IMR-90 (cell line): Measurements from ENCODE around the gene SARNP. TPM values are rescaled to one million over a fixed set of nuclear protein-coding genes. Genes with fewer than 3 reads are reported as not detected.

Source experiments
- ATAC-seq: fragments of 200-7000 bp; cut with Tn5 transposase; 2 replicates; pipeline ENCODE4 v1.9.1; 2020; ENCODE audit warnings: low read depth, mild to moderate bottlenecking, moderate library complexity
- BruUV-seq: library from RNA; stranded (reverse); fragments of 400-500 nt; replicated peaks from 2 replicates; lab custom pipeline; 2021; lab: Mats Ljungman, UMichigan
- CTCF ChIA-PET: fragments of 300-600 bp; formaldehyde crosslinking; extraction: SDS; loops from one replicate; lab custom pipeline; 2021; ENCODE audit warnings: antibody characterized with exemption; lab: Yijun Ruan, JAX
- POLR2A ChIA-PET: fragments of 300-600 bp; sonication (Branson Sonifier 250); formaldehyde crosslinking; loops from one replicate; lab custom pipeline; 2022; ENCODE audit warnings: antibody characterized with exemption; ENCODE audit not compliant: unreplicated experiment; lab: Charles Lee
- DNase-seq: peaks from one replicate; pipeline ENCODE4 v3.0.0; 2013
- H2AFZ ChIP-seq: replicated peaks from 2 replicates; pipeline ENCODE3; 2013; ENCODE audit warnings: low read length, mild to moderate bottlenecking; ENCODE audit not compliant: poor library complexity
- H2AK5ac ChIP-seq: 2 replicates; pipeline ENCODE4 v1.6.1; 2013; ENCODE audit warnings: low read depth, low read length, inconsistent platforms
- H2AK9ac ChIP-seq: replicated peaks from 2 replicates; pipeline ENCODE3; 2013; ENCODE audit warnings: mild to moderate bottlenecking, low read depth, low read length, moderate library complexity; ENCODE audit not compliant: poor library complexity
- H2BK120ac ChIP-seq: 2 replicates; pipeline ENCODE4 v1.6.1; 2013; ENCODE audit warnings: low read depth, low read length, inconsistent platforms
- H2BK15ac ChIP-seq: 3 replicates; pipeline ENCODE4 v1.6.1; 2013; ENCODE audit warnings: low read depth, low read length, inconsistent platforms
- H2BK20ac ChIP-seq: 2 replicates; pipeline ENCODE4 v1.6.1; 2013; ENCODE audit warnings: low read depth, mild to moderate bottlenecking, inconsistent platforms, low read length, moderate library complexity
- H2BK5ac ChIP-seq: 2 replicates; pipeline ENCODE4 v1.6.1; 2013; ENCODE audit warnings: mild to moderate bottlenecking, low read depth, low read length, inconsistent platforms; ENCODE audit not compliant: poor library complexity, severe bottlenecking
- H3K14ac ChIP-seq: replicated peaks from 2 replicates; pipeline ENCODE4 v1.6.1; 2013; ENCODE audit warnings: low read depth, low read length, inconsistent platforms
- H3K18ac ChIP-seq: 2 replicates; pipeline ENCODE4 v1.6.1; 2013; ENCODE audit warnings: low read depth, low read length, control low read depth
- H3K23ac ChIP-seq: 2 replicates; pipeline ENCODE4 v1.6.1; 2013; ENCODE audit warnings: low read depth, low read length, inconsistent platforms
- H3K27ac ChIP-seq: 2 replicates; pipeline ENCODE4 v1.5.1; 2013; ENCODE audit warnings: mild to moderate bottlenecking, control low read depth, low read length; ENCODE audit not compliant: insufficient read depth
- H3K27me3 ChIP-seq: 2 replicates; pipeline ENCODE4 v1.6.1; 2013; ENCODE audit warnings: low read length; ENCODE audit not compliant: control insufficient read depth, insufficient read depth
- H3K36me3 ChIP-seq: 2 replicates; pipeline ENCODE4 v1.6.1; 2013; ENCODE audit warnings: low read length, mixed read lengths; ENCODE audit not compliant: control insufficient read depth, insufficient read depth
- H3K4ac ChIP-seq: 2 replicates; pipeline ENCODE4 v1.6.1; 2013; ENCODE audit warnings: low read depth, low read length, inconsistent platforms
- H3K4me1 ChIP-seq: 2 replicates; pipeline ENCODE4 v1.6.1; 2013; ENCODE audit warnings: low read length, mixed read lengths; ENCODE audit not compliant: control insufficient read depth, insufficient read depth
- H3K4me2 ChIP-seq: 2 replicates; pipeline ENCODE4 v1.6.1; 2013; ENCODE audit warnings: low read depth, mild to moderate bottlenecking, control low read depth, low read length, moderate library complexity
- H3K4me3 ChIP-seq: 2 replicates; pipeline ENCODE4 v1.5.1; 2013; ENCODE audit warnings: low read depth, mild to moderate bottlenecking, control low read depth, low read length, moderate library complexity; ENCODE audit not compliant: insufficient read depth
- H3K56ac ChIP-seq: 2 replicates; pipeline ENCODE4 v1.6.1; 2013; ENCODE audit warnings: low read length, inconsistent platforms; ENCODE audit not compliant: insufficient read depth; ENCODE audit errors: extremely low read depth
- H3K79me1 ChIP-seq, 2 experiments: 2 replicates each; pipeline ENCODE4 v1.6.1; 2013; ENCODE audit warnings: low read length in 2 of 2, inconsistent platforms in 1 of 2, low read depth in 1 of 2
- H3K9ac ChIP-seq: 2 replicates; pipeline ENCODE4 v1.6.1; 2013; ENCODE audit warnings: low read depth, low read length, control low read depth
- H3K9me1 ChIP-seq: 2 replicates; pipeline ENCODE4 v1.6.1; 2013; ENCODE audit warnings: low read length, inconsistent platforms; ENCODE audit not compliant: insufficient read depth
- H3K9me3 ChIP-seq: 2 replicates; pipeline ENCODE4 v1.6.1; 2013; ENCODE audit warnings: low read length; ENCODE audit not compliant: control insufficient read depth, insufficient read depth
- H4K20me1 ChIP-seq: 2 replicates; pipeline ENCODE4 v1.6.1; 2013; ENCODE audit warnings: low read length, inconsistent platforms; ENCODE audit not compliant: insufficient read depth
- H4K5ac ChIP-seq: 2 replicates; pipeline ENCODE4 v1.6.1; 2013; ENCODE audit warnings: mild to moderate bottlenecking, low read depth, low read length, control low read depth
- H4K8ac ChIP-seq, 2 experiments: 2 replicates each; pipeline ENCODE4 v1.6.1; 2013; ENCODE audit warnings: low read depth in 2 of 2, low read length in 2 of 2, control low read depth in 1 of 2, inconsistent platforms in 1 of 2
- H4K91ac ChIP-seq: 2 replicates; pipeline ENCODE4 v1.6.1; 2013; ENCODE audit warnings: low read depth, low read length, inconsistent platforms; ENCODE audit not compliant: insufficient read depth
- BHLHE40 ChIP-seq: fragments of 150-350 bp; IDR thresholded peaks from 2 replicates; pipeline ENCODE4 v1.6.1; 2016; ENCODE audit warnings: mild to moderate bottlenecking, low read depth, low read length
- CEBPB ChIP-seq: IDR thresholded peaks from 2 replicates; pipeline ENCODE4 v1.6.1; 2012; ENCODE audit warnings: low read depth, low read length, improper control_type of control experiment
- CHD1 ChIP-seq: IDR thresholded peaks from 2 replicates; pipeline ENCODE4 v1.6.1; 2012; ENCODE audit warnings: low read depth, low read length, improper control_type of control experiment
- CTCF ChIP-seq: conservative IDR thresholded peaks from 2 replicates; pipeline ENCODE4 v1.5.1; 2012; ENCODE audit warnings: mild to moderate bottlenecking, low read depth, low read length, improper control_type of control experiment
- ELK1 ChIP-seq: fragments of 150-350 bp; IDR thresholded peaks from 2 replicates; pipeline ENCODE4 v1.6.1; 2016; ENCODE audit warnings: low read depth, mild to moderate bottlenecking, low read length, moderate library complexity, borderline replicate concordance
- FOS ChIP-seq: fragments of 150-350 bp; IDR thresholded peaks from 2 replicates; pipeline ENCODE4 v1.6.1; 2016; ENCODE audit warnings: low read depth, low read length
- MAFK ChIP-seq: IDR thresholded peaks from 2 replicates; pipeline ENCODE4 v1.6.1; 2012; ENCODE audit warnings: low read depth, low read length, improper control_type of control experiment
- MAZ ChIP-seq: IDR thresholded peaks from 2 replicates; pipeline ENCODE4 v1.6.1; 2012; ENCODE audit warnings: low read depth, mild to moderate bottlenecking, low read length, improper control_type of control experiment, moderate library complexity, borderline replicate concordance
- MXI1 ChIP-seq: IDR thresholded peaks from 2 replicates; pipeline ENCODE4 v1.6.1; 2012; ENCODE audit warnings: low read depth, mild to moderate bottlenecking, low read length, moderate library complexity, borderline replicate concordance
- NFE2L2 ChIP-seq: fragments of 150-350 bp; IDR thresholded peaks from 2 replicates; pipeline ENCODE4 v1.6.1; 2016; ENCODE audit warnings: low read depth, mild to moderate bottlenecking, low read length
- POLR2A ChIP-seq: IDR thresholded peaks from 2 replicates; pipeline ENCODE4 v1.6.1; 2012; ENCODE audit warnings: mild to moderate bottlenecking, low read depth, low read length
- RAD21 ChIP-seq: IDR thresholded peaks from 2 replicates; pipeline ENCODE4 v1.6.1; 2012; ENCODE audit warnings: low read length, improper control_type of control experiment
- RCOR1 ChIP-seq: IDR thresholded peaks from 2 replicates; pipeline ENCODE4 v1.6.1; 2012; ENCODE audit warnings: mild to moderate bottlenecking, low read length, improper control_type of control experiment; ENCODE audit not compliant: insufficient replicate concordance
- RFX5 ChIP-seq: IDR thresholded peaks from 2 replicates; pipeline ENCODE4 v1.8.0; 2012; ENCODE audit warnings: low read depth, mild to moderate bottlenecking, low read length, moderate library complexity
- SMC3 ChIP-seq: fragments of 150-350 bp; IDR thresholded peaks from 2 replicates; pipeline ENCODE4 v1.6.1; 2016; ENCODE audit warnings: low read depth, mild to moderate bottlenecking, antibody characterized with exemption, low read length, moderate library complexity
- USF2 ChIP-seq: fragments of 150-350 bp; IDR thresholded peaks from 2 replicates; pipeline ENCODE4 v1.6.1; 2017; ENCODE audit warnings: mild to moderate bottlenecking, antibody characterized with exemption, low read length, low read depth
- WGBS, 2 experiments: methylation state at CpG; one replicate each; pipeline versions ENCODE4 v1.1.5 to v1.1.7; 2013; ENCODE audit warnings: missing lambda C conversion rate in 2 of 2; ENCODE audit not compliant: insufficient read length in 1 of 2; ENCODE audit errors: extremely low coverage in 2 of 2; 5-methylcytosine and 5-hydroxymethylcytosine counted together
- dilution Hi-C: fragments of 300-500 bp; cut with HindIII; formaldehyde crosslinking; loops from one replicate; pipeline ENCODE4 v1.14.3; 2018; ENCODE audit warnings: low sequenced_read_pairs; ENCODE audit not compliant: unreplicated experiment
- in situ Hi-C: fragments of 300-500 bp; cut with MboI; formaldehyde crosslinking; loops from 3 replicates; pipeline ENCODE4 v1.14.3; 2019; ENCODE audit warnings: low sequenced_read_pairs, inconsistent platforms, mixed read lengths
- intact Hi-C: fragments of 100-400 bp; cut with micrococcal nuclease; formaldehyde crosslinking; loops from 2 replicates; pipeline ENCODE4 v1.10.0; 2022
- polyA plus RNA-seq, 3 experiments: library from polyadenylated mRNA; depleted of rRNA; stranded (reverse); fragments of >200 nt; gene quantifications; 2 replicates each; pipeline ENCODE4 v1.2.3, GENCODE V29; 2012; ENCODE audit warnings: low replicate concordance in 1 of 3
- total RNA-seq: library from RNA; depleted of rRNA; stranded (reverse); fragments of >200 nt; gene quantifications from 2 replicates; pipeline ENCODE4 v1.2.3, GENCODE V29; 2012

The SARNP gene
- total and polyA plus RNA-seq, 2 of the 4 experiments (the other 2 are of a cell fraction), result 46.8 to 103 TPM

- CTCF ChIA-PET, result interaction anchor here (0.5 kb wide), 1 partner anchor 53 kb away, joined by 3 read pairs; no protein-coding TSS in a partner anchor
- POLR2A ChIA-PET, result no interaction called here
Observed at GRCh38 chr12:55771736-55772135, 45.8 kb downstream of the SARNP start.

More at GRCh38 chr12:55771736-55772135, 45.8 kb downstream of the SARNP start:
- H3K27ac ChIP-seq, result no peak overlapping the region
- no TSS peak for BruUV-seq
- H3K9me3 ChIP-seq, result no peaks in the 10 kb centered on the region
- H3K18ac ChIP-seq, result no peak overlapping the region
- no peak overlapping the region for H4K5ac ChIP-seq
- H4K8ac ChIP-seq, result no peak overlapping the region
- ATAC-seq (no peak), DNase-seq (no peak)
- H3K9ac ChIP-seq, result no peak overlapping the region
- H2AK9ac ChIP-seq, result no peak overlapping the region
- intact Hi-C loops, result no loop called here
- no CpG with 5 or more reads among the region's 6 CpGs for WGBS, 2 experiments
- H3K14ac ChIP-seq, result no peak overlapping the region
- no peak overlapping the region for H2BK5ac ChIP-seq
- no peak overlapping the region for H3K4ac ChIP-seq
- H2AFZ ChIP-seq, result no peak overlapping the region
- peaks cover 18% of the 10 kb centered on the region for H3K36me3 ChIP-seq
- no peaks in the 10 kb centered on the region for H4K20me1 ChIP-seq
- no peaks in the 10 kb centered on the region for H3K27me3 ChIP-seq
- H3K56ac ChIP-seq, result no peak overlapping the region
- dilution Hi-C loops, result no loop called here
- no peaks in the 10 kb centered on the region; the same call in 1 of the 2 replicates for H3K4me1 ChIP-seq
- H4K91ac ChIP-seq, result no peak overlapping the region
- in situ Hi-C loops, result no loop called here
- H2AK5ac ChIP-seq, result no peak overlapping the region
- H3K4me2 ChIP-seq, result no peak overlapping the region
- H2BK15ac ChIP-seq, result no peak overlapping the region
- H3K79me1 ChIP-seq, result peaks cover 16 to 43% of the 10 kb centered on the region in 2 experiments
- no peak overlapping the region for H3K23ac ChIP-seq
- H3K4me3 ChIP-seq, result no peak overlapping the region
- no peaks in the 10 kb centered on the region for H3K9me1 ChIP-seq
- no peak overlapping the region for H2BK20ac ChIP-seq
- H2BK120ac ChIP-seq, result no peak overlapping the region
- TF ChIP-seq RCOR1 (no peak), ELK1 (no peak), USF2 (no peak), CHD1 (no peak), RFX5 (no peak), MXI1 (no peak), CTCF (no peak), CEBPB (no peak), POLR2A (no peak), RAD21 (no peak), MAZ (no peak), FOS (no peak), SMC3 (no peak), NFE2L2 (no peak), MAFK (no peak), BHLHE40 (no peak)
